ENCODE measurements around the gene ERH.

The ERH gene

GRCh38 chr14:69405762-69406161 lies 7.7 kb upstream of the ERH start:
- TF ChIP-seq EGR1 (IDR thresholded peaks at IDR 0.05) (no peak), YY1 (IDR thresholded peaks at IDR 0.05; ENCODE audit: low read depth) (no peak), MAX (IDR thresholded peaks at IDR 0.05) (no peak), TEAD4 (IDR thresholded peaks at IDR 0.05) (no peak), EP300 (IDR thresholded peaks at IDR 0.05; ENCODE audit: borderline replicate concordance) (no peak), CEBPB (IDR thresholded peaks at IDR 0.05) (no peak), TCF12 (IDR thresholded peaks at IDR 0.05; ENCODE audit: low read depth) (no peak), TAF1 (IDR thresholded peaks at IDR 0.05; ENCODE audit: low read depth) (no peak), NFIC (IDR thresholded peaks at IDR 0.05) (no peak), RAD21 (IDR thresholded peaks at IDR 0.05; ENCODE audit: low read depth) (no peak), FOXM1 (IDR thresholded peaks at IDR 0.05; ENCODE audit: borderline replicate concordance, low read depth) (no peak), CREB1 (IDR thresholded peaks at IDR 0.05; ENCODE audit: low read depth) (no peak), USF1 (IDR thresholded peaks at IDR 0.05) (no peak)

GRCh38 chr14:69404883-69405282 lies 6.8 kb upstream of the ERH start:
- TF ChIP-seq RAD21 (IDR thresholded peaks at IDR 0.05; ENCODE audit: low read depth) (no peak), TCF12 (IDR thresholded peaks at IDR 0.05; ENCODE audit: low read depth) (no peak), FOXM1 (IDR thresholded peaks at IDR 0.05; ENCODE audit: borderline replicate concordance, low read depth) (no peak)

- TF ChIP-seq FOXM1 (IDR thresholded peaks at IDR 0.05; ENCODE audit: borderline replicate concordance, low read depth), result no peak
- TF ChIP-seq TCF12 (IDR thresholded peaks at IDR 0.05; ENCODE audit: low read depth), result no peak
- no peak for TF ChIP-seq CREB1 (IDR thresholded peaks at IDR 0.05; ENCODE audit: low read depth)
- no peak for TF ChIP-seq CEBPB (IDR thresholded peaks at IDR 0.05)
- no peak for TF ChIP-seq TAF1 (IDR thresholded peaks at IDR 0.05; ENCODE audit: low read depth)
- TF ChIP-seq TEAD4 (IDR thresholded peaks at IDR 0.05), result no peak
Measured at GRCh38 chr14:69404478-69404877, 6.4 kb upstream of the ERH start.

- TF ChIP-seq REST (IDR thresholded peaks at IDR 0.05; ENCODE audit: low read depth) (no peak), MAX (IDR thresholded peaks at IDR 0.05) (no peak), ZBTB7A (IDR thresholded peaks at IDR 0.05; ENCODE audit: low read depth) (no peak), EP300 (IDR thresholded peaks at IDR 0.05; ENCODE audit: borderline replicate concordance) (no peak), USF1 (IDR thresholded peaks at IDR 0.05) (no peak), NFIC (IDR thresholded peaks at IDR 0.05) (no peak), CEBPB (IDR thresholded peaks at IDR 0.05) (no peak), CREB1 (IDR thresholded peaks at IDR 0.05; ENCODE audit: low read depth) (no peak), TCF12 (IDR thresholded peaks at IDR 0.05; ENCODE audit: low read depth) (no peak), RAD21 (IDR thresholded peaks at IDR 0.05; ENCODE audit: low read depth) (no peak), EGR1 (IDR thresholded peaks at IDR 0.05) (no peak), YY1 (IDR thresholded peaks at IDR 0.05; ENCODE audit: low read depth) (no peak), TEAD4 (IDR thresholded peaks at IDR 0.05) (no peak), FOXM1 (IDR thresholded peaks at IDR 0.05; ENCODE audit: borderline replicate concordance, low read depth) (no peak), TAF1 (IDR thresholded peaks at IDR 0.05; ENCODE audit: low read depth) (no peak)
Measured at GRCh38 chr14:69401841-69402240, 3.7 kb upstream of the ERH start.

- no peak for TF ChIP-seq USF1 (IDR thresholded peaks at IDR 0.05)
- TF ChIP-seq TCF12 (IDR thresholded peaks at IDR 0.05; ENCODE audit: low read depth), result no peak
- TF ChIP-seq RAD21 (IDR thresholded peaks at IDR 0.05; ENCODE audit: low read depth), result no peak
- TF ChIP-seq YY1 (IDR thresholded peaks at IDR 0.05; ENCODE audit: low read depth), result no peak
- no peak for TF ChIP-seq CEBPB (IDR thresholded peaks at IDR 0.05)
- no peak for TF ChIP-seq TEAD4 (IDR thresholded peaks at IDR 0.05)
- TF ChIP-seq ZBTB7A (IDR thresholded peaks at IDR 0.05; ENCODE audit: low read depth), result no peak
- TF ChIP-seq MAX (IDR thresholded peaks at IDR 0.05), result no peak
- no peak for TF ChIP-seq CREB1 (IDR thresholded peaks at IDR 0.05; ENCODE audit: low read depth)
- TF ChIP-seq EP300 (IDR thresholded peaks at IDR 0.05; ENCODE audit: borderline replicate concordance), result no peak
- no peak for TF ChIP-seq REST (IDR thresholded peaks at IDR 0.05; ENCODE audit: low read depth)
- TF ChIP-seq EGR1 (IDR thresholded peaks at IDR 0.05), result no peak
- no peak for TF ChIP-seq TAF1 (IDR thresholded peaks at IDR 0.05; ENCODE audit: low read depth)
- TF ChIP-seq NFIC (IDR thresholded peaks at IDR 0.05), result no peak
- TF ChIP-seq FOXM1 (IDR thresholded peaks at IDR 0.05; ENCODE audit: borderline replicate concordance, low read depth), result no peak
Measured at GRCh38 chr14:69400154-69400553, 2.1 kb upstream of the ERH start.
